H1 (cell line): ENCODE measurements around the gene UBQLN4.

Source experiments
- BRCA1 ChIP-seq: IDR thresholded peaks from 2 replicates; pipeline ENCODE4 v1.6.1; 2012; ENCODE audit warnings: low read depth, low read length, improper control_type of control experiment
- CBX5 ChIP-seq: fragments of 300-800, 300-1000 bp; sonication (generic); IDR thresholded peaks from 2 replicates; pipeline ENCODE4 v1.7.1; 2016; ENCODE audit warnings: antibody characterized with exemption, low read length, low read depth
- CHD1 ChIP-seq: IDR thresholded peaks from 2 replicates; pipeline ENCODE4 v1.6.1; 2012; ENCODE audit warnings: low read depth, low read length, improper control_type of control experiment
- CTCF ChIP-seq, 3 experiments: IDR thresholded peaks; 1 replicate in 2 of 3; 2 replicates in 1 of 3; pipeline versions ENCODE4 v1.5.1 to v1.6.1; 2011; ENCODE audit warnings: low read length in 3 of 3, mild to moderate bottlenecking in 3 of 3, inconsistent platforms in 2 of 3, low read depth in 1 of 3, moderate library complexity in 1 of 3; ENCODE audit not compliant: insufficient read depth in 1 of 3; ENCODE audit errors: control extremely low read depth in 1 of 3
- EZH2 ChIP-seq: fragments of 200-600 bp; sonication (generic); IDR thresholded peaks from 2 replicates; pipeline ENCODE4 v1.7.1; 2012; ENCODE audit warnings: low read depth, mild to moderate bottlenecking, moderate library complexity, low read length, inconsistent platforms; ENCODE audit not compliant: severe bottlenecking
- POLR2A ChIP-seq, 2 experiments: IDR thresholded peaks; 1 replicate in 1 of 2; 2 replicates in 1 of 2; pipeline ENCODE4 v1.6.1; 2011; ENCODE audit warnings: low read depth in 2 of 2, low read length in 2 of 2, mild to moderate bottlenecking in 2 of 2; ENCODE audit errors: control extremely low read depth in 1 of 2
- POLR2AphosphoS5 ChIP-seq: IDR thresholded peaks from 2 replicates; pipeline ENCODE4 v1.6.1; 2011; ENCODE audit warnings: low read depth, low read length
- RAD21 ChIP-seq, 2 experiments: IDR thresholded peaks in 1 of 2; conservative IDR thresholded peaks in 1 of 2; 2 replicates each; pipeline ENCODE4 v1.6.1; 2011; ENCODE audit warnings: low read depth in 2 of 2, low read length in 2 of 2, improper control_type of control experiment in 1 of 2, inconsistent platforms in 1 of 2, mild to moderate bottlenecking in 1 of 2, moderate library complexity in 1 of 2
- RFX5 ChIP-seq: IDR thresholded peaks from 2 replicates; pipeline ENCODE4 v1.6.1; 2011; ENCODE audit warnings: low read depth, low read length, improper control_type of control experiment, borderline replicate concordance
- SP4 ChIP-seq: IDR thresholded peaks from 2 replicates; pipeline ENCODE4 v1.6.1; 2012; ENCODE audit warnings: low read length, inconsistent platforms
- TEAD4 ChIP-seq: IDR thresholded peaks from 2 replicates; pipeline ENCODE4 v1.6.1; 2012; ENCODE audit warnings: low read depth, low read length, inconsistent platforms, mixed read lengths
- YY1 ChIP-seq: IDR thresholded peaks from 2 replicates; pipeline ENCODE4 v1.6.1; 2011; ENCODE audit warnings: low read depth, mild to moderate bottlenecking, low read length

- no peak for TF ChIP-seq POLR2AphosphoS5
- TF ChIP-seq CHD1, result no peak
- TF ChIP-seq TEAD4, result peak; percentile 91
- no peak for TF ChIP-seq BRCA1
- TF ChIP-seq CTCF (IDR thresholded peaks at IDR 0.05; ENCODE audit: control extremely low read depth in 1 of 3, insufficient read depth in 1 of 3, low read depth in 1 of 3, low read length in 3 of 3), result no peak
- no peak for TF ChIP-seq POLR2A (IDR thresholded peaks at IDR 0.05; ENCODE audit: control extremely low read depth in 1 of 2, low read depth in 2 of 2, low read length in 2 of 2)
- no peak for TF ChIP-seq YY1
- no peak for TF ChIP-seq RAD21 (IDR thresholded peaks at IDR 0.05 in 1 of 2, conservative IDR thresholded peaks at IDR 0.05 in 1 of 2; ENCODE audit: low read depth in 2 of 2, low read length in 2 of 2)
- TF ChIP-seq EZH2, result no peak
- no peak for TF ChIP-seq CBX5
- TF ChIP-seq RFX5, result no peak
- no peak for TF ChIP-seq SP4
Measured at GRCh38 chr1:156080241-156080862, 26.8 kb upstream of the UBQLN4 start.
